ENCODE results near the gene CPEB3.
"Not testable (repeated sequence)": the region's sequence is repeated elsewhere in the genome, so short reads cannot be mapped to it uniquely, and the experiment has no call there.

CPEB3 gene

DNA sequence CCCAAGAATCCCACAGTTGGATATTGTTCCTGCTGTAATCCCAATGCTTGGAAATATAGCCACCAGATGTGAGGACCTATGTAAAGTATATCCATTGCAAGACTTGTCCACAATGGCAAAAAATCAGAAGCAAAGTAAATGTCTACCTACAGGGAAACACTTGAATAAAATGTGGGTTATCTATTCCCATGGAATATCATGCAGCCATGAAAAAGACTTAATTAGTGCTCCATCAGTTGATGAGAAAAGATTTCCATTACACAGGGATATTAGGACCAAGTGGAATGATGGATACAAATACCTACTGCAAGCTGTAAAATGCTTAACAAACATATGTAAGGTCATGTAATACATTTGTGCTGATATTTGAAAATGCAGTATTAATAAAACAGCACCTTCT lies 236.1 kb downstream of the CPEB3 start:
- no peak overlapping the region for H3K4me3 ChIP-seq (replicated peaks; ENCODE audit: low read depth, low read length)
- TF ChIP-seq, protein P1, sequence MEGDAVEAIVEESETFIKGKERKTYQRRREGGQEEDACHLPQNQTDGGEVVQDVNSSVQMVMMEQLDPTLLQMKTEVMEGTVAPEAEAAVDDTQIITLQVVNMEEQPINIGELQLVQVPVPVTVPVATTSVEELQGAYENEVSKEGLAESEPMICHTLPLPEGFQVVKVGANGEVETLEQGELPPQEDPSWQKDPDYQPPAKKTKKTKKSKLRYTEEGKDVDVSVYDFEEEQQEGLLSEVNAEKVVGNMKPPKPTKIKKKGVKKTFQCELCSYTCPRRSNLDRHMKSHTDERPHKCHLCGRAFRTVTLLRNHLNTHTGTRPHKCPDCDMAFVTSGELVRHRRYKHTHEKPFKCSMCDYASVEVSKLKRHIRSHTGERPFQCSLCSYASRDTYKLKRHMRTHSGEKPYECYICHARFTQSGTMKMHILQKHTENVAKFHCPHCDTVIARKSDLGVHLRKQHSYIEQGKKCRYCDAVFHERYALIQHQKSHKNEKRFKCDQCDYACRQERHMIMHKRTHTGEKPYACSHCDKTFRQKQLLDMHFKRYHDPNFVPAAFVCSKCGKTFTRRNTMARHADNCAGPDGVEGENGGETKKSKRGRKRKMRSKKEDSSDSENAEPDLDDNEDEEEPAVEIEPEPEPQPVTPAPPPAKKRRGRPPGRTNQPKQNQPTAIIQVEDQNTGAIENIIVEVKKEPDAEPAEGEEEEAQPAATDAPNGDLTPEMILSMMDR (IDR thresholded peaks at IDR 0.05; ENCODE audit: low read depth, low read length, missing control alignments): no peak
- no peak for DNase-seq (ENCODE audit: extremely low read depth, low read depth)

- TF ChIP-seq, protein P1 (IDR thresholded peaks at IDR 0.05; ENCODE audit: low read depth, low read length, missing control alignments): no peak
- no peak for DNase-seq (ENCODE audit: extremely low read depth, low read depth)
- no peak overlapping the region for H3K4me3 ChIP-seq (replicated peaks; ENCODE audit: low read depth, low read length)
These were observed 238.1 kb downstream of the CPEB3 start for GRCh38 chr10:92052741-92053140.

DNA sequence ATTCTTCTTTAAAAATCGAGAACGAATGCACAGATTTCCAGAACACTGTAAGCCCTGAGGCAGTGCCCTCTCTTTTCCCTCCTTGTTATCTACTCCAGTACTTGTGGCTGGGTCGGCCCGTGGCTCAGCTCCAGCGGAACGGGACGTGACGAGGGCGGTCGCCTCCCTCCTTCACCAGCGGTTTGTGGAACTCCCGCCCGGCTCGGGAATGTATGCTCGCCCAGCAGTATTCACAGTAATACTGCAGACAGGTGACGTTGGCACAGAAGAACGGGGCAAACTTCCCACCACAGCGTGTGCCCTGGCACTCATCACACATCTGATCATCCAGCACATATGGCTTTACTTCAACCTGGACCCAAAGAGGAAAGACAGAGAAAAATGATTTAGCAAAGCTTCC lies 238.8 kb downstream of the CPEB3 start:
- TF ChIP-seq, protein P1 (IDR thresholded peaks at IDR 0.05; ENCODE audit: low read depth, low read length, missing control alignments): no peak
- H3K4me3 ChIP-seq (replicated peaks; ENCODE audit: low read depth, low read length): no peak overlapping the region
- DNase-seq (ENCODE audit: extremely low read depth, low read depth): no peak

GRCh38 chr10:92047215-92047614 lies 243.7 kb downstream of the CPEB3 start:
- no peak overlapping the region for H3K4me3 ChIP-seq (replicated peaks; ENCODE audit: low read depth, low read length)
- TF ChIP-seq, protein P1 (IDR thresholded peaks at IDR 0.05; ENCODE audit: low read depth, low read length, missing control alignments): no peak
- DNase-seq (ENCODE audit: extremely low read depth, low read depth): no peak

DNA sequence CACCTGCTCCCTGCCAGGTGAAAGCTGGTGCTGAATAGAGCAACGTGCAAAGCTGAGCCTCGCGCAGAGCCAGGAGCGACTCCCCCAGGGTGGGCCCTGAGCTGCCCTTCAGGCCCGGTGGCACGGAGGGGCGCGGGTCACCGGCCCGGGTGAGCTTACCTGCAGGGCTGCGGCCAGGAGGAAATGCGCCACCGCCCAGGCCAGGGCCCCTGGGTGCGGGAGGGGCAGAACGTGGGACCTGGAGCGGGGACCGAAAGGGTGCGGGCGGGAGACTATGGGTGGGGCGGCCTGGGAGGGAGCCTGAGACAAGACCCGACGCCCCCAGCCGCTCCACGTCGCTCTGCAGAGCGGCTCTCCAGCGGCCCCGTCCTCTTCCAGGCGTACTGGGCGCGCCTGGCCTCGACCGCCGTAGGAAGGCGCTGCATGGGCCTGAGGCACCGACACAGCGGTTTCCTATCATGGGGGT lies 245.2 kb downstream of the CPEB3 start:
- no peak for DNase-seq (ENCODE audit: extremely low read depth, low read depth)
- no peak overlapping the region for H3K4me3 ChIP-seq (replicated peaks; ENCODE audit: low read depth, low read length)
- TF ChIP-seq, protein P1 (IDR thresholded peaks at IDR 0.05; ENCODE audit: low read depth, low read length, missing control alignments): no peak

- no peak overlapping the region for H3K4me3 ChIP-seq (replicated peaks; ENCODE audit: low read depth, low read length)
- no peak for DNase-seq (ENCODE audit: extremely low read depth, low read depth)
- TF ChIP-seq, protein P1 (IDR thresholded peaks at IDR 0.05; ENCODE audit: low read depth, low read length, missing control alignments): no peak
These were observed 248.3 kb downstream of the CPEB3 start for GRCh38 chr10:92042541-92042940.

- DNase-seq (ENCODE audit: extremely low read depth, low read depth): no peak
- TF ChIP-seq, protein P1 (IDR thresholded peaks at IDR 0.05; ENCODE audit: low read depth, low read length, missing control alignments): no peak
- H3K4me3 ChIP-seq (replicated peaks; ENCODE audit: low read depth, low read length): no peak overlapping the region
These were observed 251.9 kb downstream of the CPEB3 start for GRCh38 chr10:92038949-92039348.

DNA sequence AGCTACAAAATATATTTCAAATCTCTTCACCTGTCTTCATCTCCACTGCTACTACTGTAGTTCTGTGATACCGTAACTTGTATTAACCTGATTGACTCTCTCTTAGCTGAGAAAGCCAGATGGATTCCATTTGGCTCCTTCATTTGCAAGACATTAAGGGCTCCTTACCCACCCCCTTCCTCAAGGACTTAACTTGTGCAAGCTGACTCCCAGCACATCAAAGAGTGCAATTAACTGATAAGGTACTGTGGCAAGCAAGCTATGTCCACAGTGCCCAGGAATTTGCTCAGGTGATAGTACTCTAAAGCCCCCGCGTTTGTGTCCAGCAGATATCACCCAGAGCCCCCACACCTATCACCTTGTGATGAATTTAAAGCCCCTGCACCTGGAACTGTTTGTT lies 257.8 kb downstream of the CPEB3 start:
- DNase-seq (ENCODE audit: extremely low read depth, low read depth); H3K4me3 ChIP-seq (replicated peaks; ENCODE audit: low read depth, low read length): not testable (repeated sequence)
